Activated CD4-positive, alpha-beta memory T cell treated with anti-CD3 and anti-CD28 coated beads, Interleukin-2, amount 10 ng/mL, durations not matched to agents 7 days and 5 days (primary cell): ENCODE results near the gene TPSG1. TPM values are rescaled to one million over a fixed set of nuclear protein-coding genes. Genes with fewer than 3 reads are reported as not detected.
"Not testable (repeated sequence)": the region's sequence is repeated elsewhere in the genome, so short reads cannot be mapped to it uniquely, and the experiment has no call there.

Experiments
- CTCF ChIA-PET: fragments of 350-600 bp; sonication (Branson Sonifier 250); formaldehyde crosslinking; loops from one replicate; lab custom pipeline; 2021; ENCODE audit warnings: antibody characterized with exemption, inconsistent platforms; lab: Charles Lee
- POLR2A ChIA-PET: fragments of 350-600 bp; sonication (Branson Sonifier 250); formaldehyde crosslinking; loops from one replicate; lab custom pipeline; 2021; ENCODE audit warnings: antibody characterized with exemption; lab: Charles Lee
- DNase-seq: peaks from one replicate; pipeline ENCODE4 v3.0.0-alpha.2; 2020
- H3K27ac Mint-ChIP-seq: one replicate; pipeline ENCODE4 v1.8.0; 2021; ENCODE audit warnings: mild to moderate bottlenecking, mixed read lengths
- H3K27me3 Mint-ChIP-seq: one replicate; pipeline ENCODE4 v1.8.0; 2021; ENCODE audit warnings: mixed read lengths
- H3K36me3 Mint-ChIP-seq: one replicate; pipeline ENCODE4 v1.8.0; 2021; ENCODE audit warnings: low read depth, mixed read lengths
- H3K4me1 Mint-ChIP-seq: one replicate; pipeline ENCODE4 v1.8.0; 2021; ENCODE audit warnings: mixed read lengths
- H3K4me3 Mint-ChIP-seq: one replicate; pipeline ENCODE4 v1.8.0; 2021; ENCODE audit warnings: mild to moderate bottlenecking, mixed read lengths
- H3K9me3 Mint-ChIP-seq: one replicate; pipeline ENCODE4 v1.8.0; 2021; ENCODE audit warnings: mixed read lengths
- total RNA-seq, 2 experiments: library from RNA; stranded (reverse); gene quantifications; one replicate each; pipeline ENCODE4 v1.2.3, GENCODE V29; 2021

Gene TPSG1
- total RNA-seq, 2 experiments from 2014 or later: not detected

- peaks cover 4% of the 10 kb centered on the region for H3K4me1 Mint-ChIP-seq
- no peaks in the 10 kb centered on the region for H3K36me3 Mint-ChIP-seq
- DNase-seq: no peak
- POLR2A ChIA-PET: no interaction called here
- H3K27me3 Mint-ChIP-seq: no peaks in the 10 kb centered on the region
- CTCF ChIA-PET: no interaction called here
- no peaks in the 10 kb centered on the region for H3K9me3 Mint-ChIP-seq
- H3K4me3 Mint-ChIP-seq: no peak overlapping the region
- H3K27ac Mint-ChIP-seq: no peak overlapping the region
Measured at GRCh38 chr16:1211451-1212268, 13.4 kb downstream of the TPSG1 start.

- POLR2A ChIA-PET: no interaction called here
- Mint-ChIP-seq H3K4me3 (no peak overlapping the region), H3K27me3 (no peaks in the 10 kb centered on the region), H3K27ac (no peak overlapping the region), H3K36me3 (no peaks in the 10 kb centered on the region), H3K9me3 (no peaks in the 10 kb centered on the region), H3K4me1 (peaks cover 4% of the 10 kb centered on the region)
- no peak for DNase-seq
- CTCF ChIA-PET: no interaction called here
Measured at GRCh38 chr16:1210461-1210860, 14.6 kb downstream of the TPSG1 start.

- Mint-ChIP-seq H3K27me3 (no peaks in the 10 kb centered on the region), H3K9me3 (no peaks in the 10 kb centered on the region), H3K27ac (no peak overlapping the region), H3K36me3 (no peaks in the 10 kb centered on the region), H3K4me3 (no peak overlapping the region), H3K4me1 (peaks cover 4% of the 10 kb centered on the region)
- ChIA-PET POLR2A (no interaction called here), CTCF (no interaction called here)
- DNase-seq: no peak
Measured at GRCh38 chr16:1209081-1209480, 16.0 kb downstream of the TPSG1 start.

- Mint-ChIP-seq H3K27me3 (no peaks in the 10 kb centered on the region), H3K4me1 (peaks cover 4% of the 10 kb centered on the region), H3K9me3 (no peaks in the 10 kb centered on the region), H3K27ac (peak overlapping the region; percentile 49), H3K36me3 (no peaks in the 10 kb centered on the region), H3K4me3 (peak overlapping the region; percentile 37)
- CTCF ChIA-PET: no interaction called here
- DNase-seq: peak; percentile 22
- POLR2A ChIA-PET: no interaction called here
Measured at GRCh38 chr16:1208239-1208830, 16.7 kb downstream of the TPSG1 start.

GRCh38 chr16:1206786-1207185, 18.3 kb downstream of the TPSG1 start:
- no peaks in the 10 kb centered on the region for H3K9me3 Mint-ChIP-seq
- no peak for DNase-seq
- POLR2A ChIA-PET: no interaction called here
- H3K27ac Mint-ChIP-seq: no peak overlapping the region
- no peaks in the 10 kb centered on the region for H3K36me3 Mint-ChIP-seq
- H3K4me3 Mint-ChIP-seq: no peak overlapping the region
- CTCF ChIA-PET: no interaction called here
- peaks cover 4% of the 10 kb centered on the region for H3K4me1 Mint-ChIP-seq
- no peaks in the 10 kb centered on the region for H3K27me3 Mint-ChIP-seq

- Mint-ChIP-seq H3K27me3 (no peaks in the 10 kb centered on the region), H3K36me3 (no peaks in the 10 kb centered on the region), H3K27ac (no peak overlapping the region), H3K4me1 (peaks cover 4% of the 10 kb centered on the region), H3K4me3 (no peak overlapping the region), H3K9me3 (no peaks in the 10 kb centered on the region)
- CTCF ChIA-PET: no interaction called here
- no peak for DNase-seq
- POLR2A ChIA-PET: no interaction called here
Measured at GRCh38 chr16:1206326-1206725, 18.7 kb downstream of the TPSG1 start.

GRCh38 chr16:1204933-1205332, 20.1 kb downstream of the TPSG1 start:
- Mint-ChIP-seq H3K36me3 (no peaks in the 10 kb centered on the region), H3K4me3 (no peak overlapping the region), H3K4me1 (peaks cover 4% of the 10 kb centered on the region), H3K27ac (no peak overlapping the region), H3K27me3 (no peaks in the 10 kb centered on the region), H3K9me3 (peaks cover 2% of the 10 kb centered on the region)
- CTCF ChIA-PET: no interaction called here
- POLR2A ChIA-PET: no interaction called here
- no peak for DNase-seq

- Mint-ChIP-seq H3K27ac (no peak overlapping the region), H3K27me3 (no peaks in the 10 kb centered on the region), H3K4me3 (no peak overlapping the region), H3K4me1 (no peaks in the 10 kb centered on the region), H3K9me3 (peaks cover 5% of the 10 kb centered on the region), H3K36me3 (no peaks in the 10 kb centered on the region)
- no peak for DNase-seq
- CTCF ChIA-PET: no interaction called here
- POLR2A ChIA-PET: no interaction called here
Measured at GRCh38 chr16:1202274-1202673, 22.8 kb downstream of the TPSG1 start.

GRCh38 chr16:1201444-1201843, 23.6 kb downstream of the TPSG1 start:
- H3K27me3 Mint-ChIP-seq: no peaks in the 10 kb centered on the region
- ChIA-PET POLR2A (no interaction called here), CTCF (no interaction called here)
- H3K4me1 Mint-ChIP-seq: no peaks in the 10 kb centered on the region
- DNase-seq: no peak
- no peak overlapping the region for H3K27ac Mint-ChIP-seq
- no peaks in the 10 kb centered on the region for H3K36me3 Mint-ChIP-seq
- peaks cover 5% of the 10 kb centered on the region for H3K9me3 Mint-ChIP-seq
- H3K4me3 Mint-ChIP-seq: no peak overlapping the region

GRCh38 chr16:1200014-1200627, 24.9 kb downstream of the TPSG1 start:
- DNase-seq: no peak
- Mint-ChIP-seq H3K27ac (no peak overlapping the region), H3K4me1 (no peaks in the 10 kb centered on the region), H3K27me3 (no peaks in the 10 kb centered on the region), H3K4me3 (no peak overlapping the region), H3K36me3 (no peaks in the 10 kb centered on the region), H3K9me3 (peaks cover 5% of the 10 kb centered on the region)
- CTCF ChIA-PET: no interaction called here
- POLR2A ChIA-PET: no interaction called here

GRCh38 chr16:1199347-1200013, 25.6 kb downstream of the TPSG1 start:
- H3K4me3 Mint-ChIP-seq: no peak overlapping the region
- no peaks in the 10 kb centered on the region for H3K4me1 Mint-ChIP-seq
- no peaks in the 10 kb centered on the region for H3K36me3 Mint-ChIP-seq
- ChIA-PET CTCF (no interaction called here), POLR2A (no interaction called here)
- no peak overlapping the region for H3K27ac Mint-ChIP-seq
- no peaks in the 10 kb centered on the region for H3K27me3 Mint-ChIP-seq
- no peak for DNase-seq
- peaks cover 5% of the 10 kb centered on the region for H3K9me3 Mint-ChIP-seq

- DNase-seq, POLR2A ChIA-PET, H3K4me1 Mint-ChIP-seq, H3K4me3 Mint-ChIP-seq, H3K36me3 Mint-ChIP-seq, CTCF ChIA-PET, H3K9me3 Mint-ChIP-seq, H3K27me3 Mint-ChIP-seq, H3K27ac Mint-ChIP-seq: not testable (repeated sequence)
Measured at GRCh38 chr16:1198671-1199346, 26.3 kb downstream of the TPSG1 start.

GRCh38 chr16:1198194-1198593, 26.9 kb downstream of the TPSG1 start:
- Mint-ChIP-seq H3K36me3 (no peaks in the 10 kb centered on the region), H3K4me1 (no peaks in the 10 kb centered on the region), H3K4me3 (no peak overlapping the region), H3K9me3 (peaks cover 5% of the 10 kb centered on the region), H3K27me3 (no peaks in the 10 kb centered on the region), H3K27ac (no peak overlapping the region)
- POLR2A ChIA-PET: no interaction called here
- CTCF ChIA-PET: no interaction called here
- no peak for DNase-seq
